A673 (cell line): ENCODE measurements around the gene PKP3. TPM values are rescaled to one million over a fixed set of nuclear protein-coding genes. Genes with fewer than 3 reads are reported as not detected.

Experiments used
- BruUV-seq: library from RNA; stranded (reverse); fragments of 400-500 nt; replicated peaks from 2 replicates; lab custom pipeline; 2021; lab: Mats Ljungman, UMichigan
- CTCF ChIA-PET: fragments of 300-600 bp; sonication (Branson Sonifier 250); formaldehyde crosslinking; loops from one replicate; lab custom pipeline; 2022; ENCODE audit warnings: antibody characterized with exemption; lab: Charles Lee
- POLR2A ChIA-PET: fragments of 300-600 bp; sonication (Branson Sonifier 250); formaldehyde crosslinking; loops from one replicate; lab custom pipeline; 2022; ENCODE audit warnings: antibody characterized with exemption; ENCODE audit not compliant: low non-redundant PET; lab: Charles Lee
- DNase-seq: peaks from one replicate; pipeline ENCODE4 v3.0.0-alpha.2; 2015; ENCODE audit warnings: low spot score
- H3K27ac ChIP-seq: fragments of 200-600 bp; sonication (generic); 2 replicates; pipeline ENCODE4 v1.5.1; 2016; ENCODE audit warnings: mixed run types, low read depth, mild to moderate bottlenecking, mixed read lengths, antibody characterized with exemption, low read length; ENCODE audit not compliant: poor library complexity, severe bottlenecking
- H3K27me3 ChIP-seq: fragments of 200-600 bp; sonication (generic); replicated peaks from 2 replicates; pipeline ENCODE4 v1.6.1; 2017; ENCODE audit warnings: mixed run types, low read depth, mild to moderate bottlenecking, mixed read lengths, antibody characterized with exemption, low read length; ENCODE audit not compliant: insufficient read depth, poor library complexity
- H3K36me3 ChIP-seq: fragments of 200-600 bp; sonication (generic); 2 replicates; pipeline ENCODE4 v1.6.1; 2016; ENCODE audit warnings: mixed run types, mild to moderate bottlenecking, mixed read lengths, antibody characterized with exemption, low read length; ENCODE audit not compliant: insufficient read depth, poor library complexity, severe bottlenecking
- H3K4me1 ChIP-seq: fragments of 200-600 bp; sonication (generic); 2 replicates; pipeline ENCODE4 v1.6.1; 2017; ENCODE audit warnings: mixed run types, mild to moderate bottlenecking, mixed read lengths, antibody characterized with exemption, low read length; ENCODE audit not compliant: insufficient read depth, poor library complexity, severe bottlenecking
- H3K4me3 ChIP-seq: fragments of 200-600 bp; sonication (generic); 2 replicates; pipeline ENCODE4 v1.5.1; 2016; ENCODE audit warnings: low read depth, mixed run types, mild to moderate bottlenecking, mixed read lengths, low read length; ENCODE audit not compliant: poor library complexity, severe bottlenecking
- H3K9me3 ChIP-seq: fragments of 200-600 bp; sonication (generic); 2 replicates; pipeline ENCODE4 v1.6.1; 2016; ENCODE audit warnings: mixed run types, low read depth, mild to moderate bottlenecking, mixed read lengths, antibody characterized with exemption, low read length; ENCODE audit not compliant: poor library complexity, severe bottlenecking
- CTCF ChIP-seq: fragments of 300-800, 200-600 bp; sonication (generic); conservative IDR thresholded peaks from 2 replicates; pipeline ENCODE4 v1.5.1; 2017; ENCODE audit warnings: low read depth, mild to moderate bottlenecking, antibody characterized with exemption, low read length, moderate library complexity, mixed read lengths
- EZH2 ChIP-seq: fragments of 200-600 bp; sonication (generic); IDR thresholded peaks from 2 replicates; pipeline ENCODE4 v1.6.1; 2017; ENCODE audit warnings: borderline replicate concordance, low read depth, mild to moderate bottlenecking, mixed read lengths, antibody characterized with exemption, low read length; ENCODE audit not compliant: poor library complexity, severe bottlenecking
- intact Hi-C: fragments of 100-400 bp; cut with micrococcal nuclease; formaldehyde crosslinking; loops from one replicate; pipeline ENCODE4 v1.10.0; 2022; ENCODE audit not compliant: unreplicated experiment
- total RNA-seq: library from RNA; stranded (reverse); gene quantifications from 2 replicates; pipeline ENCODE4 v1.2.3, GENCODE V29; 2021

Gene PKP3
- total RNA-seq, 1 experiment from 2014 or later, result not detected

DNA sequence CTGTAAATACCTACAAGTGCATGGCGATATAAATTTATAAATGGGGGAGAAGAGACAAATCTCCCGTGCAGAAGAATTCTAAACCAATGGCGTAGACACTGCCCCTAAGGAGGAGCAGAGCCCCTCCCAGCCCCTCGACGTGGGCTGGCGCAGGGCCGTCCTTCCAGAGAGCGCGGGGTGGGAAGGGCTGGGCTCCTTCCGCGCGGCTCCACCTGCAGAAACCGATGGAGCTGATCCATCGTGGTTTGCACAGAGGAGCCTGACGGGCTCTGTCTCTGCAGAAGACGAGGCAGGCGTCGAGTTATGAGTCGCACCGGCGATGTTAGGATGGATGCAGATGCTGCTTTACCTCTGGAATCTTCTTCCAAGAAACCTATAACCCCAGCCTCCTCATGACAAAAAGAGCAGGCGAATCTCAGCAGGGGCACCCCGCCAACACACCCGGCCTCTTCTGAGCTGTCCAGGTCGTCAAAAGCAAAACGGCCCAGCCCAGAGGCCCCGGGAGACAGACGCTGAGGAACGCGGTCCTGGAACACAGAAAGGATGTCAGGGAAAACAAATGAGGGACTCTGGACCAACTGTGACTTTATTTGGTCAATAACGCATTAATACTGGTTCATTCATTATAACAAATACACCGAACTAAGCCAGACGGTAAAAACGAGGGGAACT, 35.7 kb upstream of the PKP3 start:
- no TSS peak for BruUV-seq
- DNase-seq, result no peak
- no peak overlapping the region for H3K4me3 ChIP-seq
- ChIA-PET POLR2A (no interaction called here), CTCF (no interaction called here)
- TF ChIP-seq EZH2 (no peak), CTCF (no peak)
- no peaks in the 10 kb centered on the region for H3K27me3 ChIP-seq
- no peak overlapping the region for H3K27ac ChIP-seq
- H3K4me1 ChIP-seq, result peaks cover 10% of the 10 kb centered on the region
- H3K9me3 ChIP-seq, result peaks cover 3% of the 10 kb centered on the region
- intact Hi-C loops, result loop anchor here (5.0 to 10.0 kb wide), 3 partner anchors 53 to 151 kb away; partner anchors contain the start of genes BET1L, IFITM2 and RIC8A
- H3K36me3 ChIP-seq, result no peaks in the 10 kb centered on the region

DNA sequence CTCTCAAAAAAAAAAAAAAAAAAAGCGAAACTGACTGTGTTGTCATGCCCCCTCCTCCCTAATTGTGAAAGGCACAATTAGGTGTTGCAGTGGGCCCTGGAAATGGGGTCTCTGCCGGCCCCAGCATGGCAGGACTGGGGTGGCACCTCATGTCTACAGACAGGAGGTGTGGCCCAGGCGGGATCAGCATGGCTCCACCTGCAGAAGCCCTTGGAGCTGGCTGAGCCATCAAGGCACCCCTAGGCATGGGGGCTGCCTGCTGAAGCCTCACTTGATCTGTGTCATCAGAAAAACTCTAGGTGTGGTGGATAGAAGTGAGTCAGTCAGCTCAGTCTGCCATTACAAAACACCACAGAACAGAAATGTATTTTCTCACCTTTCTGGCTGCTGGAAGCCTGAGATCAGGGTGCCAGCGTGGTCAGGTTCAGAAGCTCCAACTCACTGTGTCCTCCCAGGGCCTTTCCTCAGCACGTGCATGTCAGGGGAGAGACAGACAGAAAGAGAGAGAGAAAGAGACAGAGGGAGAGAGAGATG, 34.8 kb upstream of the PKP3 start:
- Histone ChIP-seq H3K27me3 (no peaks in the 10 kb centered on the region), H3K27ac (no peak overlapping the region), H3K4me3 (no peak overlapping the region), H3K9me3 (peaks cover 3% of the 10 kb centered on the region), H3K4me1 (peaks cover 10% of the 10 kb centered on the region), H3K36me3 (no peaks in the 10 kb centered on the region)
- ChIA-PET POLR2A (no interaction called here), CTCF (no interaction called here)
- no peak for TF ChIP-seq CTCF
- no peak for TF ChIP-seq EZH2
- intact Hi-C loops, result loop anchor here (5.0 to 10.0 kb wide), 3 partner anchors 54 to 152 kb away; partner anchors contain the start of genes BET1L, IFITM2 and RIC8A
- no peak for DNase-seq
- no TSS peak for BruUV-seq

GRCh38 chr11:360326-361280, 33.4 kb upstream of the PKP3 start:
- Histone ChIP-seq H3K27ac (no peak overlapping the region), H3K4me3 (no peak overlapping the region), H3K27me3 (no peaks in the 10 kb centered on the region), H3K4me1 (peaks cover 3% of the 10 kb centered on the region), H3K36me3 (no peaks in the 10 kb centered on the region), H3K9me3 (peaks cover 3% of the 10 kb centered on the region)
- no TSS peak for BruUV-seq
- intact Hi-C loops, result no loop called here
- ChIA-PET CTCF (no interaction called here), POLR2A (no interaction called here)
- no peak for DNase-seq
- TF ChIP-seq EZH2, result no peak
- TF ChIP-seq CTCF, result no peak
